Mammary epithelial cell (primary cell): ENCODE data around the gene TSPAN14.

Source experiments
- CTCF ChIP-seq, 2 donors: IDR thresholded peaks in 1 of 2; conservative IDR thresholded peaks in 1 of 2; 2 replicates each; pipeline ENCODE4 v1.5.1; 2011 to 2012; ENCODE audit warnings: inconsistent platforms in 2 of 2, low read length in 2 of 2, mild to moderate bottlenecking in 2 of 2, control low read depth in 1 of 2, low read depth in 1 of 2; ENCODE audit not compliant: insufficient read depth in 1 of 2; ENCODE audit errors: extremely low read depth in 1 of 2
- EZH2 ChIP-seq: IDR thresholded peaks from 2 replicates; pipeline ENCODE4 v1.6.1; 2012; ENCODE audit warnings: low read length, inconsistent platforms, borderline replicate concordance

GRCh38 chr10:80468002-80468401, 13.9 kb downstream of the TSPAN14 start:
- TF ChIP-seq CTCF (conservative IDR thresholded peaks at IDR 0.05 in 1 of 2, IDR thresholded peaks at IDR 0.05 in 1 of 2; ENCODE audit: extremely low read depth in 1 of 2, insufficient read depth in 1 of 2, low read depth in 1 of 2, low read length in 2 of 2), result no peak
- TF ChIP-seq EZH2, result no peak
